Measurements from ENCODE around the gene DNAH1. TPM values are rescaled to one million over a fixed set of nuclear protein-coding genes. Genes with fewer than 3 reads are reported as not detected.

The DNAH1 gene
- total and polyA plus RNA-seq, 2 donors (not counting 1 experiment from before 2014, with no cell fraction given) = 47.2 to 59.2 TPM

DNA sequence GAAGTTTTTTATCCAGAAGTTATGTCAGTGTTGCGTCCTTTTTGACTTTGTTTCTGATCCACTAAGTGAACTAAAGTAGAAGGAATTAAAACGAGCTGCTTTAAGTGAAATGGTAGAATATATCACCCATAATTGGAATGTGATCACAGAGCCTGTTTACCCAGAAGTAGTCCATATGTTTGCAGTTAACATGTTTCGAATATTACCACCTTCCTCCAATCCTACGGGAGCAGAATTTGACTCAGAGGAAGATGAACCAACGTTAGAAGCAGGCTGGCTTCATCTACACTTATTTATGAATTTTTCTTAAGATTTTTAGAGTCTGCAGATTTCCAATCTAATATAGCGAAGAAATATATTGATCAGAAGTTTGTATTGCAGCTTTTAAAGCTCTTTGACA lies 57.6 kb downstream of the DNAH1 start:
- Histone ChIP-seq H3K4me2 (replicated peaks; ENCODE audit: low read depth, low read length, poor library complexity, severe bottlenecking) (peak overlapping the region; percentile 77), H3K4me3 (ENCODE audit: control extremely low read depth in 1 of 5, extremely low read depth in 1 of 5, insufficient read depth in 1 of 5, low read depth in 2 of 5, low read length in 4 of 5) (peak overlapping the region in 1 of 5 experiments; percentile 55), H3K9me3 (ENCODE audit: control extremely low read depth in 1 of 3, control insufficient read depth in 2 of 3, insufficient read depth in 1 of 3, low read length in 2 of 3) (no peaks in the 10 kb centered on the region), H3K36me3 (replicated peaks in 1 of 2; ENCODE audit: control extremely low read depth in 1 of 2, control insufficient read depth in 1 of 2, extremely low read depth in 1 of 2, insufficient read depth in 2 of 2, low read length in 1 of 2) (peaks cover 0 to 15% of the 10 kb centered on the region in 2 experiments), H3K9ac (ENCODE audit: low read length) (peak overlapping the region; percentile 45), H3K27ac (ENCODE audit: low read length in 2 of 2) (peak overlapping the region; percentile 43 to 71), H3K27me3 (replicated peaks in 1 of 4; ENCODE audit: control extremely low read depth in 1 of 4, control insufficient read depth in 3 of 4, insufficient read depth in 4 of 4, low read length in 3 of 4) (no peaks in the 10 kb centered on the region), H2AFZ (ENCODE audit: insufficient read depth, low read depth, low read length, poor library complexity, severe bottlenecking) (peak overlapping the region; percentile 38), H3K79me2 (ENCODE audit: control insufficient read depth, insufficient read depth, low read length) (no peaks in the 10 kb centered on the region), H4K20me1 (ENCODE audit: control insufficient read depth, insufficient read depth, low read length, poor library complexity, severe bottlenecking) (no peaks in the 10 kb centered on the region), H3K4me1 (ENCODE audit: control insufficient read depth in 2 of 2, insufficient read depth in 2 of 2, low read length in 2 of 2) (peaks cover 17 to 20% of the 10 kb centered on the region in 2 donors)
- DNase-seq (no peak), ATAC-seq (ENCODE audit: low read depth) (no peak)
- WGBS (ENCODE audit: insufficient coverage) = no CpG with 5 or more reads among the region's 6 CpGs
- POLR2A ChIA-PET = no interaction called here
- TF ChIP-seq, protein P1, sequence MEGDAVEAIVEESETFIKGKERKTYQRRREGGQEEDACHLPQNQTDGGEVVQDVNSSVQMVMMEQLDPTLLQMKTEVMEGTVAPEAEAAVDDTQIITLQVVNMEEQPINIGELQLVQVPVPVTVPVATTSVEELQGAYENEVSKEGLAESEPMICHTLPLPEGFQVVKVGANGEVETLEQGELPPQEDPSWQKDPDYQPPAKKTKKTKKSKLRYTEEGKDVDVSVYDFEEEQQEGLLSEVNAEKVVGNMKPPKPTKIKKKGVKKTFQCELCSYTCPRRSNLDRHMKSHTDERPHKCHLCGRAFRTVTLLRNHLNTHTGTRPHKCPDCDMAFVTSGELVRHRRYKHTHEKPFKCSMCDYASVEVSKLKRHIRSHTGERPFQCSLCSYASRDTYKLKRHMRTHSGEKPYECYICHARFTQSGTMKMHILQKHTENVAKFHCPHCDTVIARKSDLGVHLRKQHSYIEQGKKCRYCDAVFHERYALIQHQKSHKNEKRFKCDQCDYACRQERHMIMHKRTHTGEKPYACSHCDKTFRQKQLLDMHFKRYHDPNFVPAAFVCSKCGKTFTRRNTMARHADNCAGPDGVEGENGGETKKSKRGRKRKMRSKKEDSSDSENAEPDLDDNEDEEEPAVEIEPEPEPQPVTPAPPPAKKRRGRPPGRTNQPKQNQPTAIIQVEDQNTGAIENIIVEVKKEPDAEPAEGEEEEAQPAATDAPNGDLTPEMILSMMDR (IDR thresholded peaks at IDR 0.05) = no peak
- TF ChIP-seq EZH2 (IDR thresholded peaks at IDR 0.05; ENCODE audit: borderline replicate concordance, insufficient read depth, low read depth, low read length, poor library complexity, severe bottlenecking) = no peak
- Mint-ChIP-seq H3K9me3 (ENCODE audit: insufficient read depth) (no peaks in the 10 kb centered on the region), H3K27ac (peak overlapping the region; percentile 85), H3K27me3 (no peaks in the 10 kb centered on the region), H3K4me1 (peaks cover 25% of the 10 kb centered on the region), H3K4me3 (peak overlapping the region; percentile 80)
- intact Hi-C loops (cut with micrococcal nuclease) = loop anchor here (1.0 kb wide), 2 partner anchors 34 to 72 kb away; partner anchors contain the start of gene SEMA3G
- CTCF ChIA-PET = interaction anchor here (1.1 to 1.7 kb wide), 3 partner anchors 12 to 153 kb away, joined by 4 to 7 read pairs (median 5); no protein-coding TSS in a partner anchor

DNA sequence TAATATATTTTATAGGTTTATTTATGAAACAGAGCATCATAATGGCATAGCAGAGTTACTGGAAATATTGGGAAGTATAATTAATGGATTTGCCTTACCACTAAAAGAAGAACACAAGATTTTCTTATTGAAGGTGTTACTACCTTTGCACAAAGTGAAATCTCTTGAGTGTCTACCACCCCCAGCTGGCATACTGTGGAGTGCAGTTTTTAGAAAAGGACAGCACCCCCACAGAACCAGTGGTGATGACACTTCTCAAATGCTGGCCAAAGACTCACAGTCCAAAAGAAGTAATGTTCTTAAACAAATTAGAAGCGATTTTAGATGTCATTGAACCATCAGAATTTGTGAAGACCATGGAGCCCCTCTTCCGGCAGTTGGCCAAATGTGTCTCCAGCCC lies 58.1 kb downstream of the DNAH1 start:
- H3K4me1 ChIP-seq (ENCODE audit: control insufficient read depth in 2 of 2, insufficient read depth in 2 of 2, low read length in 2 of 2) = peaks cover 17 to 20% of the 10 kb centered on the region in 2 donors
- no peak overlapping the region for H3K27ac ChIP-seq (ENCODE audit: low read length in 2 of 2)
- no peaks in the 10 kb centered on the region for H3K79me2 ChIP-seq (ENCODE audit: control insufficient read depth, insufficient read depth, low read length)
- WGBS (ENCODE audit: insufficient coverage) = 95% methylated on average over 2 of the region's 2 CpGs
- peak overlapping the region; percentile 71 for H3K27ac Mint-ChIP-seq
- no peaks in the 10 kb centered on the region for H3K9me3 ChIP-seq (ENCODE audit: control extremely low read depth in 1 of 3, control insufficient read depth in 2 of 3, insufficient read depth in 1 of 3, low read length in 2 of 3)
- TF ChIP-seq, protein P1 (IDR thresholded peaks at IDR 0.05) = no peak
- no peak for TF ChIP-seq EZH2 (IDR thresholded peaks at IDR 0.05; ENCODE audit: borderline replicate concordance, insufficient read depth, low read depth, low read length, poor library complexity, severe bottlenecking)
- no peak for DNase-seq
- H3K4me1 Mint-ChIP-seq = peaks cover 25% of the 10 kb centered on the region
- no peak for ATAC-seq (ENCODE audit: low read depth)
- no peaks in the 10 kb centered on the region for H3K9me3 Mint-ChIP-seq (ENCODE audit: insufficient read depth)
- no peak overlapping the region for H3K9ac ChIP-seq (ENCODE audit: low read length)
- no peaks in the 10 kb centered on the region for H4K20me1 ChIP-seq (ENCODE audit: control insufficient read depth, insufficient read depth, low read length, poor library complexity, severe bottlenecking)
- CTCF ChIA-PET = interaction anchor here (1.1 to 1.7 kb wide), 3 partner anchors 11 to 154 kb away, joined by 4 to 7 read pairs (median 5); no protein-coding TSS in a partner anchor
- no peaks in the 10 kb centered on the region for H3K27me3 ChIP-seq (replicated peaks in 1 of 4; ENCODE audit: control extremely low read depth in 1 of 4, control insufficient read depth in 3 of 4, insufficient read depth in 4 of 4, low read length in 3 of 4)
- H3K4me2 ChIP-seq (replicated peaks; ENCODE audit: low read depth, low read length, poor library complexity, severe bottlenecking) = no peak overlapping the region
- no peaks in the 10 kb centered on the region for H3K27me3 Mint-ChIP-seq
- H3K36me3 ChIP-seq (replicated peaks in 1 of 2; ENCODE audit: control extremely low read depth in 1 of 2, control insufficient read depth in 1 of 2, extremely low read depth in 1 of 2, insufficient read depth in 2 of 2, low read length in 1 of 2) = peaks cover 0 to 13% of the 10 kb centered on the region in 2 experiments
- H2AFZ ChIP-seq (ENCODE audit: insufficient read depth, low read depth, low read length, poor library complexity, severe bottlenecking) = no peak overlapping the region
- POLR2A ChIA-PET = no interaction called here
- no peak overlapping the region for H3K4me3 ChIP-seq (ENCODE audit: control extremely low read depth in 1 of 5, extremely low read depth in 1 of 5, insufficient read depth in 1 of 5, low read depth in 2 of 5, low read length in 4 of 5)
- no peak overlapping the region for H3K4me3 Mint-ChIP-seq
- intact Hi-C loops (cut with micrococcal nuclease) = no loop called here
